Adrenal gland (tissue), 12 donors: ENCODE measurements around the gene FRMD1. TPM values are rescaled to one million over a fixed set of nuclear protein-coding genes. Genes with fewer than 3 reads are reported as not detected.

Experiments used
- polyA plus RNA-seq, 3 donors: library from polyadenylated mRNA; stranded (reverse); fragments of 200-250 nt in 2 of 3; fragments of 350-450 nt in 1 of 3; fragmentation: Illumina TruSeq in 1 of 3; extraction: RNeasy Lipid Tissue Mini Kit (QIAGEN cat#74804) in 1 of 3; gene quantifications; one replicate each; pipeline ENCODE4 v1.2.3, GENCODE V29; 2013 to 2014
- total RNA-seq, 9 donors: library from RNA; depleted of rRNA in 4 of 9; stranded (reverse); fragments of >200 nt in 4 of 9; fragments of 120-200 nt in 1 of 9; fragmentation: NEBNext Ultra II Directional in 1 of 9; extraction: Animal tissue kit (Norgen Biotek cat#: 25700) in 1 of 9; gene quantifications; one replicate each; pipeline versions ENCODE4 v1.1.0 to v1.2.4, GENCODE V29; 2013 to 2023
- donor health status: healthy with polysubstance abuse.
- donor health status: Bipolar disorder and iron deficiency.
- donor health status: DM: yes; HTN: yes; CAD: no.
- donor health status: DM: no; HTN: no; CAD: no.
- donor health status: DM: no; HTN: no; CAD: no.
- donor health status: DM: yes; HTN: yes; CAD: no.

Gene FRMD1
- total and polyA plus RNA-seq, 12 donors: under 0.01 to 0.32 (median 0.14) TPM; not detected in 7

Other genes with a start within 250 kb of the FRMD1 start
- gene KIF25, start 81.5 kb downstream of the FRMD1 start, total RNA-seq: not detected
- gene KIF25, start 81.5 kb downstream of the FRMD1 start, polyA plus RNA-seq: under 1 TPM in 2 of 3 donors, not detected in 1; 0.44 to 0.97 TPM
- 10 to 100 TPM in 1 of 9 donors, 1 to 10 TPM in 6, under 1 TPM in 2; 0.17 to 11.2 (median 2.7) TPM for gene DACT2, start 240.6 kb upstream of the FRMD1 start, total RNA-seq
- gene DACT2, start 240.6 kb upstream of the FRMD1 start, polyA plus RNA-seq: 1 to 10 TPM in 2 of 3 donors, under 1 TPM in 1; 0.05 to 4.1 (median 3.7) TPM